ENCODE data around the gene SNX15. TPM values are rescaled to one million over a fixed set of nuclear protein-coding genes. Genes with fewer than 3 reads are reported as not detected.

Gene SNX15
- total and polyA plus RNA-seq, 3 donors from 2014 or later: 15.6 to 22.5 (median 17.0) TPM

GRCh38 chr11:65047581-65048422 lies 20.6 kb downstream of the SNX15 start:
- 19% methylated on average over 35 to 56 of the region's 56 CpGs for WGBS, 2 donors
- intact Hi-C loops (cut with DNase I; ENCODE audit: low total_unique reads): no loop called here
- H3K9me3 ChIP-seq: no peaks in the 10 kb centered on the region
- peak; percentile 37 for DNase-seq
- H3K4me3 ChIP-seq: peak overlapping the region; percentile 37 to 57
- TF ChIP-seq POLR2A (IDR thresholded peaks at IDR 0.05) (no peak), CTCF (IDR thresholded peaks at IDR 0.05) (no peak)
- no peak overlapping the region for H3K27ac ChIP-seq
- no peaks in the 10 kb centered on the region for H3K27me3 ChIP-seq
- peaks cover 6% of the 10 kb centered on the region for H3K4me1 ChIP-seq
- no peaks in the 10 kb centered on the region for H3K36me3 ChIP-seq (ENCODE audit: low read depth, missing control alignments)

GRCh38 chr11:65051398-65051858 lies 24.2 kb downstream of the SNX15 start:
- TF ChIP-seq POLR2A (IDR thresholded peaks at IDR 0.05) (no peak), CTCF (IDR thresholded peaks at IDR 0.05) (no peak)
- H3K9me3 ChIP-seq: no peaks in the 10 kb centered on the region
- peaks cover 6% of the 10 kb centered on the region for H3K4me1 ChIP-seq
- DNase-seq: no peak
- no peaks in the 10 kb centered on the region for H3K27me3 ChIP-seq
- intact Hi-C loops (cut with DNase I; ENCODE audit: low total_unique reads): no loop called here
- H3K27ac ChIP-seq: no peak overlapping the region
- 80 to 86% methylated on average over 9 of the region's 9 CpGs for WGBS, 2 donors
- no peaks in the 10 kb centered on the region for H3K36me3 ChIP-seq (ENCODE audit: low read depth, missing control alignments)
- no peak overlapping the region for H3K4me3 ChIP-seq

GRCh38 chr11:65053827-65054508 lies 26.7 kb downstream of the SNX15 start:
- no peaks in the 10 kb centered on the region for H3K27me3 ChIP-seq
- H3K4me1 ChIP-seq: no peaks in the 10 kb centered on the region
- TF ChIP-seq POLR2A (IDR thresholded peaks at IDR 0.05) (no peak), CTCF (IDR thresholded peaks at IDR 0.05) (no peak)
- DNase-seq: no peak
- H3K36me3 ChIP-seq (ENCODE audit: low read depth, missing control alignments): no peaks in the 10 kb centered on the region
- no peak overlapping the region for H3K4me3 ChIP-seq
- no peak overlapping the region for H3K27ac ChIP-seq
- WGBS, 2 donors: 55 to 57% methylated on average over 8 of the region's 8 CpGs
- no peaks in the 10 kb centered on the region for H3K9me3 ChIP-seq
- intact Hi-C loops (cut with DNase I; ENCODE audit: low total_unique reads): no loop called here

GRCh38 chr11:65055538-65055937 lies 28.3 kb downstream of the SNX15 start:
- no peaks in the 10 kb centered on the region for H3K4me1 ChIP-seq
- TF ChIP-seq POLR2A (IDR thresholded peaks at IDR 0.05) (no peak), CTCF (IDR thresholded peaks at IDR 0.05) (no peak)
- DNase-seq: no peak
- H3K27me3 ChIP-seq: no peaks in the 10 kb centered on the region
- intact Hi-C loops (cut with DNase I; ENCODE audit: low total_unique reads): no loop called here
- WGBS, 2 donors: 89 to 95% methylated on average over 1 of the region's 1 CpG
- no peaks in the 10 kb centered on the region for H3K36me3 ChIP-seq (ENCODE audit: low read depth, missing control alignments)
- H3K9me3 ChIP-seq: no peaks in the 10 kb centered on the region
- no peak overlapping the region for H3K4me3 ChIP-seq
- no peak overlapping the region for H3K27ac ChIP-seq

All from testis (tissue), 3 donors.